Muscle of leg (tissue), 11 donors: ENCODE measurements around the gene GLE1. TPM values are rescaled to one million over a fixed set of nuclear protein-coding genes. Genes with fewer than 3 reads are reported as not detected.

ENCODE experiments used
- DNase-seq: peaks from one replicate; pipeline ENCODE4 v3.0.0; 2013
- H3K27ac ChIP-seq: one replicate; pipeline ENCODE4 v1.5.1; 2013; ENCODE audit warnings: mild to moderate bottlenecking, low read length, control low read depth
- H3K27me3 ChIP-seq: one replicate; pipeline ENCODE4 v1.6.1; 2013; ENCODE audit warnings: low read length; ENCODE audit not compliant: control insufficient read depth, insufficient read depth
- H3K36me3 ChIP-seq: one replicate; pipeline ENCODE4 v1.6.1; 2013; ENCODE audit warnings: low read length; ENCODE audit not compliant: control insufficient read depth, insufficient read depth
- H3K4me1 ChIP-seq: one replicate; pipeline ENCODE4 v1.6.1; 2013; ENCODE audit warnings: low read length; ENCODE audit not compliant: control insufficient read depth, insufficient read depth
- H3K4me3 ChIP-seq: one replicate; pipeline ENCODE4 v1.5.1; 2013; ENCODE audit warnings: low read length, control low read depth
- H3K9me3 ChIP-seq: replicated peaks from 2 replicates; pipeline ENCODE4 v1.6.1; 2013; ENCODE audit warnings: low read depth, low read length; ENCODE audit not compliant: control insufficient read depth
- WGBS: methylation state at CpG from one replicate; pipeline ENCODE4 v1.1.5; 2013; ENCODE audit warnings: missing lambda C conversion rate; ENCODE audit not compliant: insufficient coverage; 5-methylcytosine and 5-hydroxymethylcytosine counted together
- polyA plus RNA-seq, 8 donors: library from polyadenylated mRNA; unstranded; fragments of 120-200 nt; gene quantifications; one replicate each; pipeline versions ENCODE4 v1.2.1 to v1.2.3, GENCODE V29; 2013; ENCODE audit warnings: inconsistent platforms in 1 of 8, low replicate concordance in 1 of 8; ENCODE audit not compliant: insufficient read length in 8 of 8, insufficient read depth in 1 of 8
- total RNA-seq: library from RNA; stranded (reverse); fragments of 120-200 nt; gene quantifications from one replicate; pipeline ENCODE4 v1.2.4, GENCODE V29; 2013

The GLE1 gene
- total and polyA plus RNA-seq, 9 donors, result 16.9 to 20.4 (median 19.6) TPM

DNA sequence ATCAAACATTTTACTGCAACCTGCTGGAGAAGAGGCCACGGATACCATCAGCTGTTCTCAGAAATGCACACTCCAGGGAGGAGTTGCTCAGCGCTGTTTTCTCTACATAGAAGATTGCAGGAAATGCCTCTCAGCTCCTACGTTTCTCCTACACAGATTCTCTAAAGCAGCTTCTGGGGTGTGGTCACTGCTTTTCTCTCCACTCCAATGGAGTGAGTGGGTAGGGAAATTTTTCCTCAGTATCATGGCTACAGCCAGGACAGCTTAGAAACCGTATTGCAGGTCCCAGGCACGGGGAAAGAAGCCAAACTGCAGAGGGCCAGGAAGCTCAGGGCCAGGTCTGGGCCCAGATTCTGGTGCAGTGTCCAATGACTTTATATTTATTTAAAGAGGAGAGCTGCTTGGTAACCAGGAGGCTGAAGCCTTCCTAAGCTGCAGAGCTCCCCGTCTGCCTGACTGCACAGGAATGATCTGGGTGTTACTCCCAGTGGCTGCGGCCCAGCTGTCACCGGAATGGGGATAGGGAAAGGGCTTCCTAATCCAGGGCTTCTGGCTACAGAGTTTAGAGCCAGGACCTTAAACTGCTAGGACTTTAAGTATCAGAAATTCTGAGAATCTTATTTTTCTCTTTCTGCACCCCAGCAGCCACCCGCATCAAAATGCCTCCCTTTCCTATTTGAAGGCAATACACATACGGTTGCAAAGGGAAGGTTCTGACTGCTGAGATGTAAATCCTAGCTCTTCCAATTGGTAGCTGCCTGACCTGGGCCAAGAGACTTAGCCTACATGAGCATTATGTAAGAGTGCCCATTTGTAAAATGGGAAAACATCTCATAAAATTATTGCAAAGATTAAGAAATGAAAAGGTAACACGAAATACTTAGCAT is 46.5 kb downstream of the GLE1 start:
- Histone ChIP-seq H3K27ac (peak overlapping the region; percentile 91), H3K36me3 (peaks cover 2% of the 10 kb centered on the region), H3K27me3 (no peaks in the 10 kb centered on the region), H3K4me1 (peaks cover 41% of the 10 kb centered on the region), H3K9me3 (no peaks in the 10 kb centered on the region), H3K4me3 (peak overlapping the region; percentile 88)
- 19% methylated on average over 6 of the region's 11 CpGs for WGBS
- DNase-seq, result peak; percentile 84

DNA sequence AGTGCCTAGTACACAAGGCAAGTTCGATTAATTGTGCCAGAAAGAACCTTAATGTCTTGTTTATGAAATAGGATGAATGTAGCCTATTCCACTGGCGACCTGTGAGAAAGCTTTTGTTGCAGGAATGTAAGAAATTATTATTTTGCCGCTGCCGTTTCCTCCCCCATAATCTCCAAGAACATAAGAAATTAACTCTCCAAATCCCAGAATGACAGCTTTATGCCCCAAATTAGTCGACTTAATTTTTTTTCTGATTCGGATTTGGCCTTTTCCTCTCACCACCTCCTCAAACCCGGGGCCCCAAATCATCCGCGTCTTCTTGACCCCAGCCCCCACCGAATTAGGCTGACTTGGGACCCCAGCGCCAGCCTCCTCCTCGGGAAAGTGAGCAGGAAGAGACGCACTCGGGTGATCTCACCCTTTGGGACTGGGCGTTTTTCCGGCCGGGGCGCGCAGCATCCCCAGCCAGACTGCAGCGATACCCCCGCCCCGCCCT is 47.2 kb downstream of the GLE1 start:
- H3K4me1 ChIP-seq, result peaks cover 41% of the 10 kb centered on the region

DNA sequence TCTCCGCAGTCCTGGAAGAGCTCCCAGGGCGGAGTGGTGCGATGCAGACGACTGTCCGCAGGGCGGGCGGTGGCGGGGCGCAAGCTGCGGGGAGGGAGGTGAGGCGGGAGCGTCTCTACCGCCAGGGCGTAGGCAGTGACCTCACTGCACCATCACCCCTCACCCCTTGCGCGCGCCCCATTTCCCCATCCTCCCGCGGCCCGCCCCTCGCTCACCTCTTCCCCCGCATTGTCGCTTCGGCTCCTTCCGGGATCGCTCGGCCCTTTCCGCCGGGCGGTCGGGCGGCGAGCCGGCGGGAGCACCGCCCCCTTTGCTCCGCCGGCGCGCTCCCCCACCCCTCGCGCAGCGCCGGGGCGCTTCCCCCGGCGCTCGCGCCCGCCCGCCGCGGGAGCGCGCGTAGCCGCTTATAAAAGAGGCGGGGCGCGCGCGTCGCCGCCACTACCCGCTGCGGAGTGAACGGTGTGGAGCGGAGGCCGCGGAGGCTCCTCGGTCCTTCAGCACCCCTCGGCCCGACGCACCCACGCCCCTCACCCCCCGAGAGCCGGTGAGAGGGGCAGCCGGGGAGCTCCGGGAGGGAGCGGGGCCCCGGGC is 47.7 kb downstream of the GLE1 start, which contains the start of gene SPTAN1:
Gene SPTAN1, plus strand, starts transcription at position 435 of the 591 bp plus-strand sequence. CDS start 14,154 bp downstream, outside the sequence.
- H3K4me3 ChIP-seq, result peak within 1 kb of the TSS; percentile 88
- H3K36me3 ChIP-seq, result peaks cover 4% of the 10 kb centered on the region
- H3K27ac ChIP-seq, result peak within 1 kb of the TSS; percentile 91
- peaks cover 42% of the 10 kb centered on the region for H3K4me1 ChIP-seq
- no peaks in the 10 kb centered on the region for H3K27me3 ChIP-seq
- DNase-seq, result peak; percentile 97
- H3K9me3 ChIP-seq, result no peaks in the 10 kb centered on the region
- under 1% methylated on average over 73 of the region's 81 CpGs for WGBS

More for the DNA sequence above, 47.2 kb downstream of the GLE1 start:
- peak overlapping the region; percentile 91 for H3K27ac ChIP-seq
- 1% methylated on average over 12 of the region's 22 CpGs for WGBS
- H3K4me3 ChIP-seq, result peak overlapping the region; percentile 88
- H3K27me3 ChIP-seq, result no peaks in the 10 kb centered on the region
- DNase-seq, result no peak
- H3K36me3 ChIP-seq, result peaks cover 2% of the 10 kb centered on the region
- no peaks in the 10 kb centered on the region for H3K9me3 ChIP-seq

DNA sequence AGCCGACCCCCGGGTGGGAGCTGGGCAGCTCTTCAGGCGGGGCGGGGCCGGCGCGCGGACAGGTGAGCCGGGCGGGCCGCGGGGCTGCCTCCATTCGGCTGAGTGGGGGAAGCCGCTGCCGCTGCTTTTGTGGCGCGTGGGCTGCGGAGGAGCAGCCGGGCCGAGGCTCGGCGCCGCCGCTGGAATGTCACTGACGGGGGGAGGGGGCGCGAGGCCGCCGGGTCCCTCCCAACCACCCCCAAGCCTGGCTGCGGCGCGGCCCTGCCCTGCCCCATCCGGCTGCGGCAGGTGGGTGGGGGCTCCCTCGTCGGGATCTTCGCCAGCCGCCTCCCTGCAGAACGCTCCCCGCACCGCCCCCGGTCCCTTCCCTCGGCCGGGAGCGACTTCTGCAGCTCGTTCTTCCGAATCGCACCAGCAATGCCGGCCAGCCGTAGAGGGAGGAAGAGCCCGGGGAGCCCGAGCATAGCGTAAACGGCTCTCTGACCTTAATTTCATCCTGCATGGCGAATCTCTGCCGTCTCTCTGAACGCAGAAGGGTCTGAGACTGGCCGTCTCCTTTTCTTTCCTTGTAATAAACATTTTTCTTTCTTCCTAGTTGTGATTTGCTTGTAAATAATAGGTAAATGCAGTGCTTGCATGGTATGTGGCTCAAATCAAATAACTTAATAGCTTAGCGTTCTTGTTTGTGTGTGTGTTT is 48.4 kb downstream of the GLE1 start:
- peak; percentile 75 for DNase-seq
- WGBS, result 0% methylated on average over 51 of the region's 59 CpGs

DNA sequence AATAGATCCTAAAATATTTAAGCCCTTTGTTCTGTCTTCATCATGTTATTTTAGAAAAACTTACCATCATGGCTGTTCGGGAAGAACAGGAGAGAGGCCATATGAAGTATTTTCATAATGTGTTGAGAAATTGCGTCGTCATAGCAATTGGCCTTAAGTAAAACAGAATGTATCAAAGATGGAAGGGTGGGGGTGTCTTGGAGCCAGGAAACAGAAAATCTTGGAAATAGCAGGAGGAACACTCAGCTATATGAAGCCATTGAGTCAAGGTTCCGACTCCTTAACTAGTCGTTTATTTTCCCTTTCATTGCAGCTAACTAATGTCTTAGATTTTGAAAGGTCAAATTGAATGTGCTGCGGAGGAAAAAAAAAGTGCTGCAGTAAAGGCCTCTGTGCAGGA is 49.2 kb downstream of the GLE1 start:
- Histone ChIP-seq H3K4me1 (peaks cover 51% of the 10 kb centered on the region), H3K4me3 (peak overlapping the region; percentile 76), H3K27me3 (no peaks in the 10 kb centered on the region), H3K9me3 (no peaks in the 10 kb centered on the region), H3K27ac (peak overlapping the region; percentile 90), H3K36me3 (peaks cover 4% of the 10 kb centered on the region)
- DNase-seq, result peak; percentile 94
- WGBS, result 19% methylated on average over 3 of the region's 6 CpGs

More for the DNA sequence above, 48.4 kb downstream of the GLE1 start:
- no peaks in the 10 kb centered on the region for H3K27me3 ChIP-seq
- H3K4me3 ChIP-seq, result peak overlapping the region; percentile 76
- peaks cover 43% of the 10 kb centered on the region for H3K4me1 ChIP-seq
- H3K36me3 ChIP-seq, result peaks cover 4% of the 10 kb centered on the region
- peak overlapping the region; percentile 90 for H3K27ac ChIP-seq
- no peaks in the 10 kb centered on the region for H3K9me3 ChIP-seq

DNA sequence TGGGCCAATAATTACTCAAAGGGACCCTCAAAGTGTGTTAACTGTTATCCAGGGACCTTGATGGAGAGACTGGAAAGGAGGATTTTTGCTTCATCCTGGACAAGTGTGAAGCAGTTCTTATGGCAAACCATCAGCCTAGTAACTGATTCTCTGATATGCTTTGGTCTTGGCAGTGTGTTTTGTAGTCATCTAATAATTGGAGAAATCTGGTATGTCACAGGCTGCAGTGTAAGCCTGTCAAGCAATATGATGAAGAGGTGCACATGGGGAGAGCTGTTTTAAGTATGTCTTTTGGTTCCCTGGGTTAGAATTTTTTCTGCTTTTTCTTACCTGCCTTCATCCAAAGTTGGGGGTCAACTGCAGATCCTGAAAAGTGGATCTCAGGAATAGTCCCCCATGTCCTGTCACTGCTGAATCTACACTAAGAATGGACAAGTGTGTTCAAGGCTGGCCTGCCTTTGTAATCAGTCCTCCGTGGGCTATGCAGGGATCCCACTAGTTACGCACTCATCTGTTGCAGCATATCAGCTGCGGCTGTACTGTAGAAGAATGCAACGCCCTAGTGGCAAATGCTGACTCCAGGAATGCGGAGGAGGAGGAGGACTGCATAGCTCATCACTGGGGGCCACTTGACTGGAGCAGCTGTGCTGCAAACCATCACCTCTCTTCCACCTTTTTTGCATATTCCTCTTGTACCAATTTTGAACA is 49.8 kb downstream of the GLE1 start:
- Histone ChIP-seq H3K9me3 (no peaks in the 10 kb centered on the region), H3K27ac (peak overlapping the region; percentile 90), H3K4me1 (peaks cover 56% of the 10 kb centered on the region), H3K4me3 (peak overlapping the region; percentile 76), H3K27me3 (no peaks in the 10 kb centered on the region), H3K36me3 (peaks cover 4% of the 10 kb centered on the region)
- DNase-seq, result peak; percentile 83
- 9% methylated on average over 5 of the region's 5 CpGs for WGBS

DNA sequence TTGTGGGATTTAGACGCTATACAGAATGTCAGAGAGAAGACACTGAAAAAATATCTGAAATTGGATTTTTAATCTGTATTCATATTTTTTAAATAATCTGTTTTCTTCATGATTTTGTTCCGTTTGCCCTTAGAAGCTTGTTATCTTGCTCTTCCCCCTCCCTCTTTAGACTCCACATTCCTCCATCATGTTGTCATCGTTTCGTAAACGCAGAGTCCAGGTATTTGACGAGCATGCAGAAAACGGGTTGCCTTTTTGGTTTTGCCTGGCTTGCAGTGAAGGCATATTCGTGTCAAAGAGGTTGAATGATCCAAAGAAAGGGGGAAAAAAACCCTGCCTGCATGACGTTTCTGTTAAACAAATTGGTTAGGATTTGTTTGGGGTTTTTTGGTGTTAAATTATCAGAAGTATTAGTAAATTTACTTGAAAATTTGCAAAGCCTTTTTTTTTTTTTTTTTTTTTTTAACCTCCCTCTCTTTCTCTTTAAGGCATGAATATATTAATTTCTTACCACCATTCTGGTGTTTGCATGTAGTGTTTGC is 50.7 kb downstream of the GLE1 start:
- peak; percentile 33 for DNase-seq
- Histone ChIP-seq H3K36me3 (peaks cover 4% of the 10 kb centered on the region), H3K4me1 (peaks cover 48% of the 10 kb centered on the region), H3K27me3 (no peaks in the 10 kb centered on the region), H3K9me3 (no peaks in the 10 kb centered on the region), H3K27ac (peak overlapping the region; percentile 90), H3K4me3 (no peak overlapping the region)
- WGBS, result 16% methylated on average over 3 of the region's 9 CpGs

DNA sequence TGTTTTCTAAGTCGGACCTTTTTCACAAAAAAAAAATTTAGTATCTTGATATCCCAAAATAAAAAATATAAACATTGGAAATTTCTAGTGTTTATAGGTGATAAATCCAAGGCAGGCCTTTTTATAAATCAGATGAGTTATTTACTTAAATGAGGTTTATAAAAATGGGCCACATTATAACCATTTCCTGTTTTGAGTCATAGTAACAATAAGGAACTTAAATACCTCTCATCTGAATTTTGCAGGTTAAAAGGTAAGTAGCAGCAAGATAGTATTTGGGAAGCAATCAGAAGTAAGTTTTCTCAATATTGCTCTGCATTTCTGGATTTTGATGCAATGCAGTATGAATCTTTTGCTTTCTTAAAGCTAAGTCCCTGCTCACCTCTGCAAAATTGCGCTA is 51.8 kb downstream of the GLE1 start:
- H3K36me3 ChIP-seq, result peaks cover 4% of the 10 kb centered on the region
- no peak overlapping the region for H3K27ac ChIP-seq
- DNase-seq, result no peak
- WGBS, result no CpG with 5 or more reads among the region's 2 CpGs
- no peak overlapping the region for H3K4me3 ChIP-seq
- H3K4me1 ChIP-seq, result peaks cover 38% of the 10 kb centered on the region
- no peaks in the 10 kb centered on the region for H3K27me3 ChIP-seq
- H3K9me3 ChIP-seq, result no peaks in the 10 kb centered on the region

DNA sequence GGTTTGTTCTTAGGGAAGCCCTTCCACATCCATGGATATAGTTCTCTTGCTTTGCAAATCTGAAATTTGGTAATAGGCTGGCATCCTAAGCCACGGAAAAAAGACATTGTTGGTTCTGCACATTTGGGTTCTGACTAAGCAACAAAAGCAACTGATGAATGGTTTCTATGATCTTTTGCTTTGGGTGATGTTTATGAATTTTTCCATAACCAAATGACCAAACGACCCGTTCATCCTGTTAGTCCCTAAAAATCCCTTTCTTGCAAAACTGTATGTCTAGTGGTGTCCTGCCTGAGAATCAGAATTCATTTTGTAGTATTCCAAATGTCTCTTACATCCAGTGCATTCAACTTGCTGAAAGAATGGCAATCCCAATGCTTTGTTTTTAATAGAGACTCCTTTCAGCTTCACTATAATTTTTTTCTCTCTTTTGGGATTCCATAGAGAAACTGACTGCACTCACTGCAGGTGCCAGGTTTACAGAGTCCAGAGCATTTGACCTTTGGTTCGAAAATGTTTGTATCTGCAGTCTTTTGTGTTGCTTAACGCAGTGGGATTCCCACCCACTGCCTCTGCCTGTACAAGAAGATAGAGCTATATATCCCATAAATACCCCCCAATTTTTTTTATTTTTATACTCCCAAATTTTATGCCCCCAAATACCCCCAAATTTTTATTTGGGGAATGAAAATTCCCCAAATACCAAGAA is 52.6 kb downstream of the GLE1 start:
- Histone ChIP-seq H3K4me1 (peaks cover 33% of the 10 kb centered on the region), H3K27ac (no peak overlapping the region), H3K36me3 (peaks cover 7% of the 10 kb centered on the region), H3K9me3 (no peaks in the 10 kb centered on the region), H3K27me3 (no peaks in the 10 kb centered on the region), H3K4me3 (no peak overlapping the region)
- 70% methylated on average over 2 of the region's 5 CpGs for whole genome bisulfite sequencing
- DNase-seq, result no peak
